ENCODE data around the gene ZNF263.

Gene ZNF263

GRCh38 chr16:3328643-3329042, 45.4 kb downstream of the ZNF263 start:
- no peak for DNase-seq
